Peyer's patch (tissue), 4 donors: Measurements from ENCODE around the gene TMC1. TPM values are rescaled to one million over a fixed set of nuclear protein-coding genes. Genes with fewer than 3 reads are reported as not detected.
"Not testable (repeated sequence)": the region's sequence is repeated elsewhere in the genome, so short reads cannot be mapped to it uniquely, and the experiment has no call there.

Source experiments
- DNase-seq, 3 donors: peaks; one replicate each; pipeline ENCODE4 v3.0.0-alpha.2; 2017 to 2019
- H3K27ac ChIP-seq, 4 donors: fragments of 200-600 bp; sonication (generic); one replicate each; pipeline ENCODE4 v1.5.1; 2016 to 2019
- H3K27me3 ChIP-seq, 2 donors: fragments of 200-600 bp; sonication (generic); one replicate each; pipeline ENCODE4 v1.5.1; 2019
- H3K36me3 ChIP-seq, 3 donors: fragments of 200-600 bp; sonication (generic); one replicate each; pipeline ENCODE4 v1.5.1; 2016 to 2019
- H3K4me1 ChIP-seq, 4 donors: fragments of 200-600 bp; sonication (generic); one replicate each; pipeline ENCODE4 v1.5.1; 2016 to 2019
- H3K4me3 ChIP-seq, 4 donors: fragments of 200-600 bp; sonication (generic); 1 replicate in 3 of 4; 2 replicates in 1 of 4; pipeline ENCODE4 v1.5.1; 2016 to 2019; ENCODE audit warnings: mild to moderate bottlenecking in 1 of 4
- H3K9me3 ChIP-seq, 4 donors: fragments of 200-600 bp; sonication (generic); one replicate each; pipeline ENCODE4 v1.5.1; 2016 to 2019; ENCODE audit warnings: mild to moderate bottlenecking in 1 of 4
- CTCF ChIP-seq, 6 experiments: fragments of 450-650 bp in 4 of 6; fragments of 200-600 bp in 2 of 6; sonication (generic) in 1 of 6; IDR thresholded peaks; one replicate each; pipeline ENCODE4 v1.5.1; 2017 to 2019; ENCODE audit warnings: antibody characterized with exemption in 6 of 6, mild to moderate bottlenecking in 3 of 6, moderate library complexity in 1 of 6
- POLR2A ChIP-seq, 2 donors: fragments of 450-650 bp; IDR thresholded peaks; one replicate each; pipeline ENCODE4 v1.5.1; 2017; ENCODE audit warnings: antibody characterized with exemption in 2 of 2, mild to moderate bottlenecking in 2 of 2, moderate library complexity in 2 of 2
- total RNA-seq, 4 donors: library from RNA; depleted of rRNA; stranded (reverse); fragments of >200 nt; gene quantifications; one replicate each; pipeline ENCODE4 v1.1.0, GENCODE V29; 2016

TMC1 gene
- total RNA-seq, 4 donors from 2014 or later: not detected

GRCh38 chr9:72509635-72510034 is 11.8 kb upstream of the TMC1 start:
- no peaks in the 10 kb centered on the region for H3K36me3 ChIP-seq
- H3K4me3 ChIP-seq: no peak overlapping the region
- no peaks in the 10 kb centered on the region for H3K9me3 ChIP-seq
- no peak for TF ChIP-seq CTCF (IDR thresholded peaks at IDR 0.05)
- no peak for TF ChIP-seq POLR2A (IDR thresholded peaks at IDR 0.05)
- H3K4me1 ChIP-seq: no peaks in the 10 kb centered on the region
- DNase-seq: no peak
- H3K27ac ChIP-seq: no peak overlapping the region
- H3K27me3 ChIP-seq: no peaks in the 10 kb centered on the region

DNA sequence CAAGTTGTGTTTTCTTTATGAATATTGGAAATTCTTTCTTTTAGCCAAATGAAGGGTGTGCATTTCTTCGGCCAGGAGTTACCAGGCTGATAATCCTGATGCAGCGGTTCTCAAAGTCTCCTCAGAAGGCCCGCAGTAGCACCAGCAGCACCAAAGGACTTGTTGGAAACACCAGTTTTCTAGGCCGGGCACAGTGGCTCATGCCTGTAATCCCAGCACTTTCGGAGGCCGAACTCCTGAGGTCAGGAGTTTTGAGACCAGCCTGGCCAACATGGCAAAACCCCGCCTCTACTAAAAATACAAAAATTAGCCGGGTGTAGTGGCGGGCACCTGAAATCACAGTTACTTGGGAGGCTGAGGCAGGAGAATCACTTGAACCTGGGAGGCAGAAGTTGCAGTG is 397 bp upstream of the TMC1 start:
- DNase-seq, H3K4me3 ChIP-seq, H3K27ac ChIP-seq, H3K9me3 ChIP-seq, H3K36me3 ChIP-seq, H3K4me1 ChIP-seq, H3K27me3 ChIP-seq: not testable (repeated sequence)

DNA sequence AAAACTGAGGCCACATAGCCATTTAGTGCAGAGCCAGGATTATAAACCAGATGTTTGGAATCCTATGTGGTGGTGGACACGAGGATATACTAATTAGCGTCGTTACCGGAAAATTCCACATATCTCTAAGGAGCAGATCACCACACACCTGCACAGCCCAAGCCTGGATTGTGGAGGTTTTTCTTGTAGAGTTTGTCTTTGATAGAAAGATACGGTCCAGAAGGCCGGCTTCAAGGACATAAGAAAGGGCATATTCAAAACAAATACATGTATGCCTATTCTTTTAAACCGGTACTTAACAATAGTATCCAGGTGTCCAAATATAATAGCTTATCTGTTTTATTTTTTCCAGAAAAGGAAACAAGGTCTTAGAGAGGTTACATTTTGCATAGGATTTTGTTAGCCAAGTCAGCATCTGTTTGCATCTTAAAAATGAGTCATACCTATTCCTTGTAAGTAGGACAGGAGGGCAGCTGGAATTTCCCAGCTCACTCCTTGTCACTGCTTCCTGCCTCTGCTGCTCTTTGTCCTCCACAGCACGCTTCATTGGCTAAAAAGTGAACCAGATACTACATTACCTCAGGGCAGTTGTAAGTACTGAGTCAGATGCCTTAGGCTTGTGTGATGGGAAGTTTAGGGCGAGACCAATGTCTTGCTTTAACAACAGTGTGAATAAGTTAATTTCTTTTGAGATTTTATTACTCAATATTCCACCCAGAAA is 3.6 kb downstream of the TMC1 start:
- H3K4me3 ChIP-seq: no peak overlapping the region
- no peaks in the 10 kb centered on the region for H3K9me3 ChIP-seq
- H3K27ac ChIP-seq: peak overlapping the region in 2 of 4 donors; percentile 45 to 53
- H3K4me1 ChIP-seq: peaks cover 0 to 17% (median 3%) of the 10 kb centered on the region in 4 donors
- H3K27me3 ChIP-seq: no peaks in the 10 kb centered on the region
- no peaks in the 10 kb centered on the region for H3K36me3 ChIP-seq
- peak in 1 of 3 donors; percentile 74 for DNase-seq
- TF ChIP-seq CTCF (IDR thresholded peaks at IDR 0.05): no peak
- TF ChIP-seq POLR2A (IDR thresholded peaks at IDR 0.05): no peak

DNA sequence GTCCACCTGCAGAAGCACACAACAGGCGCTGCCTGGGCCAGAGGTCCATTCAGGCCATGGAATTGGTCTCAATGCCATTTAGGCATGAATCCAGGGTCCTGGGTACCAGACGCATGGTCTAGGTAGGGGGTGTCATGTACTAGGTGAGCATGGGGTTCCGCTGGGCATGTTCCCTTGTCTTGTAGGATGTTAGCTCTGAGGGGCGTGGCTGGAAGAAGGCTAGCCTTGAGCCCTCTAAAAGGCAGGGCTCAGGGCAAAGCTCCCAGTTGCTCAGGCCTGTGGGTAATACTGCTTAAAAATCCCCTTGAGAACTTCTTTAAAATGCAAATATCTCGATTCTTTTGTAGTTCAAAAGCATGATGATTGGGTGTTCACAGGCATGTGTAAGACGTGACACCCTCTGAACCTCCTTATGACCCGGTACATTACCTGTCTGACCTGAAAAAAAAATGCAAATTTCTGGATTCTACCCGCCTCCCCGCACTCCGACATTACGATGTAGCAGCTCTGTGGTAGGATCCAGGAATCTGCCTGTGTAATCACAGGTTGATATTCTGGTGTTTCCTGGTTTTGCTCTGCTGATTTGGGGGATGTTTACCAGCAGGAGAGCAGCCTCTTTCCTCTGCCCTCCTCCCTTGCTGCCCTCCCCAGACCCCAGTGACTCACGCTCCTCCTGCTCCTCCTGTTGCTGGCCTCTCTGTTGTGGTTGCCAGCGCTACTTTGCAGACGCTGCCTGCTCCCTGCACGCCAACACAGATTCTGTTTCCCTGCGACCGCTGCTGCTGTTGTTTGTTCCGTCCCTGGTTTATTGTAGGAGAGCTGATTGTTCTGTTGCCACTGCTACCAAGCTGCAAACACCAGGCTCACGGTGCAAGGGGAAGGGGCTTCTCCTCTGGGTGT is 5.7 kb downstream of the TMC1 start:
- H3K27ac ChIP-seq: peak overlapping the region; percentile 43 to 72 (median 60)
- H3K4me1 ChIP-seq: peaks cover 0 to 17% (median 3%) of the 10 kb centered on the region in 4 donors
- peak; percentile 52 to 82 (median 71) for DNase-seq
- H3K27me3 ChIP-seq: no peaks in the 10 kb centered on the region
- TF ChIP-seq POLR2A (IDR thresholded peaks at IDR 0.05): peak in 1 of 2 donors; percentile 16
- no peak for TF ChIP-seq CTCF (IDR thresholded peaks at IDR 0.05)
- H3K36me3 ChIP-seq: no peaks in the 10 kb centered on the region
- no peaks in the 10 kb centered on the region for H3K9me3 ChIP-seq
- peak overlapping the region; percentile 3 to 32 (median 15) for H3K4me3 ChIP-seq

- Histone ChIP-seq H3K9me3 (no peaks in the 10 kb centered on the region), H3K36me3 (no peaks in the 10 kb centered on the region), H3K27me3 (no peaks in the 10 kb centered on the region), H3K4me1 (peaks cover 0 to 17% (median 3%) of the 10 kb centered on the region in 4 donors), H3K27ac (peak overlapping the region; percentile 43 to 72 (median 60)), H3K4me3 (peak overlapping the region; percentile 3 to 32 (median 15))
- no peak for DNase-seq
- peak in 1 of 2 donors; percentile 1 for TF ChIP-seq POLR2A (IDR thresholded peaks at IDR 0.05)
- TF ChIP-seq CTCF (IDR thresholded peaks at IDR 0.05): no peak
Observed at GRCh38 chr9:72527801-72528195, 6.4 kb downstream of the TMC1 start.

GRCh38 chr9:72529531-72529930 is 8.1 kb downstream of the TMC1 start:
- DNase-seq: no peak
- H3K9me3 ChIP-seq: no peaks in the 10 kb centered on the region
- H3K27me3 ChIP-seq: no peaks in the 10 kb centered on the region
- no peak overlapping the region for H3K4me3 ChIP-seq
- no peak overlapping the region for H3K27ac ChIP-seq
- peaks cover 0 to 17% (median 3%) of the 10 kb centered on the region in 4 donors for H3K4me1 ChIP-seq
- H3K36me3 ChIP-seq: no peaks in the 10 kb centered on the region
- TF ChIP-seq POLR2A (IDR thresholded peaks at IDR 0.05): no peak
- no peak for TF ChIP-seq CTCF (IDR thresholded peaks at IDR 0.05)
